NCI-H2227 (cell line): ENCODE data around the gene SPAG6.

Experiments used
- DNase-seq: peaks from one replicate; lab custom pipeline; 2025; ENCODE audit not compliant: unreplicated experiment; lab: John Stamatoyannopoulos, UW

The SPAG6 gene

DNA sequence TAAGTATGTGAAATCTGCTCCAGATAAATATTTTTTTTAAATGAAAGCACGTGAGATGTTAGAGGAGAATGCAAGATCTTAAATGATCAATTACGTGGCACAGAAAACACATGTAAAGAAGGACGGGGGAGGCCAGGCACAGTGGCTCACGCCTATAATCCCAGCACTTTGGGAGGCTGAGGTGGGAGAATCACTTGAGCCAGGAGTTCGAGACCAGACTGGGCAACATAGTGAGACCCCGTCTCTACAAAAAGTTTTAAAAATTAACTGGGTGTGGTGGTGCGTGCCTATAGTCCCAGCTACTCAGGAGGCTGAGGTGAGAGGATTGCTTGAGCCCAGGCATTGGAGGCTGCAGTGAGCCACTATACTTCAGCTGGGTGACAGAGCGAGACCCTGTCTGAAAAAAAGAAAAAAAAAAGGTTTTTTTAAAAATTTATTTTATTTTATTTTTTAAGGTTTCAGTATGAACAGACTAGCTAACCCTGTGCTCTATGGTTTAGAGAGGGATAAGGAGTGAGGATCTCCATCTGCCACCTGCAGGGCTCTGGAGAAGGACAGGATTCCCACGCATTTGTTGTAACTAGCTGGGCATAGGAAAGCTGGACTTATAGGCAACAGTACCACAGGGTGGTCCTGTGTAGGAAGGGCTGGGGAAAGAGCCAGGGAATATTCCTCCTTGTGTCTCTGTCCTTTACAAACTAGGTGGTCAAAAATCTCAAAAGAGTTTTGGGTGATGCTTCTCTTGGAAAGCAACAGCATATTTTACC lies 113.2 kb downstream of the SPAG6 start:
- DNase-seq, result no peak

DNA sequence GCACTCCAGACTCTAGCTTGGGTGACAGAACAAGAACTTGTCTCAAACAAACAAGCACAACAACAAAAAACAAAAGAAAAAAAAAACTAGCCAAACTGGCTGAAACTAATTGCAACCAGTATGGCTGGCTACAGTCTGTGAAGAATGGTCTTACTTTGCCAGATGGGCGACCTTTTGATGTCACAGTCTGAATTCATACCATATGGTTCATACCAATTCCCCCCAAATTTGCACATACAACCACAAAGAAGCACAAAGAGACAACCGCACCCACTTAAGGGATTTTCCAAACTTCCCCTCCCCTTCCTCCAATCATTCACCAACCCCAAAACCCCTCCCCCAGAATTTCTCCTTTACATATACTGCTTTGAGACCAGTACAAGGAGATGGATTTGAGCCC lies 114.2 kb downstream of the SPAG6 start:
- DNase-seq, result no peak

DNA sequence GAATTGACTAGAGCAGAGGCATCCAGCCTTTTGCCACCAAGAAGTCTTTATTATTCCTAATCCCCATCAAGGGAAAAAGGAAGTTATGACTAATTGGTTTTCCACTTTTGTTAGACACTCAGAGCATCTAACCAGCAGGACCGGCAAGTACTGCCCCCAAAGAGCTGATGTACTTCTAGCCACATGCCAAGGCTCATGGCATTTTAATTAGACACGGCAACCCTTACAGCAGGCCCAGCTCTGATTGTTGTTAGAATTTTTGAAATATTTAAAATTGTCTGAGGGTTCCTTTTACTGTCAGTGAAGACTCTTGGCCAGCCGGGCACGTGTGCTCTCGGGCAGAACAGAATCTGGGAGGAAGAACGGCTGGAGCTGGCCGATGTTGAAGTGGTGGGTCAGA lies 114.8 kb downstream of the SPAG6 start:
- DNase-seq, result no peak

DNA sequence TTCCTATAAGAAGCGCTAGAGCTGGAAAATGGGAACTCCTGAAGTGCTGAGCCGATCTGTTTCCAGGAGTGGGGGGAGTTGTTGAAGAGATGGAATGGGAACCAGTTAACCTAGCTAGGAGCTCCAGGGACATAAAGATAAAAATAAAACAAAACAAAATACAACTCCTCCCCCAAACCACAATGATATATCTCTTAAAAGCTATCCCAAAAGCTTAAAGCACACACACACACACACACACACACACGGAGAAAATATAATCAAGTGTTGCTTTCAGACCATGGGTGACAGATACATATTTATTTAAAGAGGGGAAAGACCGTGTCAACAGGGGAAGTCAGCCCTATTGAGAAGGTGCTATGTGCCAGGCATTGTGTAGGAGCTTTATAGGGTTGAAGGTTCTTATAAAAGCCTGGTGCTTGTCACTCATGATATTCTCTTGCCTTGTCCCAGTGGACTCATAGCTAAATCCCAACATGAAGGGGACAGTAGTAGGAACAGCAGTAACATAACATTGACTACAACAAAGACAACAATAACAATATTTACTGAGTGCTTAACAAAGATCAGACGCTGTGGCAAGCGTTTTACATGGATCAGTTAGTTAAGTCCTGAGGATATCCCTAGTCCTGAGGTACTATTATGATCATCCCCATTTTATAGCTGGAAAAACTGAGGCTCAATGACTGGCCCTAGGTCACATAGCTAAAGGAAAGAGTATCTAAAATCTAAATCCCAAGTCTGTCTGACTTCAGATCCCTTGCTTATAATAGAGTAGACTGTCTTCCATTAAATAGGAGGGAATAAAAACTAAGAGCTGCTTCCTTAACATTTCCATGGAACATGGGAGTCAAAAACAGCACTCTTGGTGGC lies 115.5 kb downstream of the SPAG6 start:
- no peak for DNase-seq

DNA sequence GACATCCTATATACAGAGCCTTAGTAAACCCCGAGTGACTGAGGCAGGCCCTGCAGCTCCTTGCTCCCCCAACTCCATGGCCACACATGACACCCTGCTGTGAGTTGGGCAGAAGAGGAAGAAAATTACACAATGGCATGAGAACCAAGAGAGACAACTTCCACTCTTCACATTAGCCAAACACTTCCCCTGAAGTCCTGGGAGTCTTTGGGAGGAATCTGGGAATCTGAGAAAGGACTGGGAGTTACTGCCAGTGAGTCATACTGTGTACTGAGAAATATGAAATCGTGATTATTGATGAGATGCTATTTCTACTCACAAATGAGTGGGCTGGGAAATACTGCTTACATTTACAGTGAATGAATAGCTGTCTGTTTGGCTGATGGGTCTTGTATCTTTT lies 116.6 kb downstream of the SPAG6 start:
- DNase-seq, result no peak

DNA sequence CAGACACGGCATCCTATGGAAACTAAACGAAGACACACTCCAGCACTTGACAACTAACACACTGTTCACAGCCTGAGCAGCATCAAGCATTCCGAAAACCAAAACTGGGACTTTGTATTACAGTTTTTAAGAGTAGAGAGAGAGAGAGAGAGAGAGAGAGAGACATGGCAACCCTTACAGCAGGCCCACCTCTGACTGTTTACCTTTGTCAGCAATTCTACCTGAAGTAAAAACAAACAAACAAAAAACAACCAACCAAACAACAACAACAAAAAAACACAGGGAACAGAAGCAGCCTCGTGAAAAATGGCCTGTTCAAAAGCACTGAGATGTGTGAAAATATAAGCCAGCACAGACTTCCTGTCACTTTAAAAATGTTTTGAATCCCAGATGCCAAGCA lies 118.0 kb downstream of the SPAG6 start:
- DNase-seq, result no peak

DNA sequence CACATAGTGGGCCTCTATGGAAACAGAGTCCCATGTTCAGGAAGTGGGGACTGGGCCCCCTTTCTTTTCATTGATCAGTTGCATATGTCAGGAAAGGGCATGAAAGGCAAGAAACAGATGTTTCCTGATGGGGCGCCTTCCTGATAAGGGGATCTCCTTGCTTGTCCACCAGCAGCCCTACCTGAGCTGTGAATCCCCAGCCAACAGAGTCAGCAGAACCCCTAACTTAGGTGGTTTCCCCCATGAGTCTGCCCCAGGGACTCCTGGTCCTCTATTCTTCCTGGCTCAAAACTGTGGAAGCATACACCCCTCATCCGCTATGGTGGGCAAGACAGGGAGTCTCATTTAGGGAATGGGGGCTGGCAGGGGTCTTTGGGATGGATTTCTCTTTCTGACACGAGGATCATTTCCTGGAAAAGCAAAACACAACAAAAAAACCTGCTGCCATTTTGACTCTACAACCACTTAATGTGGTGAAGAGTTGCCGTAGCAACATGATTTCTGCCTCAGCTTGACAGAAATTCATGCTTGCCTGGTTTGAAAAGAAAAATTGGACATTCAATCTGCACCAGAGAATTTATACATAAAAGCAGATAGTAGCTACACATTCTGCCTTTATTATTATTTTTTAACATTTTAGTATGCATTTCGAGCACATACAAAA lies 119.8 kb downstream of the SPAG6 start:
- peak; percentile 7 for DNase-seq

DNA sequence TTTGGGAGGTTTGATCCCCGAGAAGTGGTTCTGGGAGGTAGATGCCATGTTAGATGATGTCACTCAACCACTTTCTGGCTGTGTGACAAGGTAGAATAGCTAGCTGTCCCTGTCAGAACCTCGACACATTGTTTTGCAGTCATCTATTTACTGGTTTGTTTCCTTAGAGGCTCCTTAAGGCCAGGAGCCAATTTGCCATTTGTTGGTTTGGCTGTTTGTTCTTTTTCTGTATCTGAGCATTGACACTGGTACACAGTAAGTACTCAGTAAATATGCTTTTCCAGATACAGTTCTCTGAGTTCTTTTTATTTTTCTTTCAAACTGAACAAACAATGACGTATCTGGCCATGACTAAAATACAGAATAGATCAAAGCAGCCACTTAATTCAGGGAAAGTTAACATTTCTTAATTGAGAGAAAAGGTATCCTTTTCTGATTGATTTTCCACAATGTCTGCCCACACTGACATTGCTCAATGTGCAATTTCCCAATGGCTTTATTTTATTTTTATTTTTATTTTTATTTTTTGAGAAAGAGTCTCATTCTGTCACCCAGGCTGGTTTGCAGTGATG lies 121.6 kb downstream of the SPAG6 start:
- no peak for DNase-seq
